ENCODE data around the gene DDIT4.

Gene DDIT4

GRCh38 chr10:72316748-72317435, 43.2 kb downstream of the DDIT4 start:
- H3K4me3 ChIP-seq (ENCODE audit: low read length), result no peak overlapping the region
- DNase-seq (ENCODE audit: low read depth), result no peak
- no peak for TF ChIP-seq CTCF (IDR thresholded peaks at IDR 0.05; ENCODE audit: insufficient read depth, low read depth, low read length, missing control alignments)

GRCh38 chr10:72318418-72319262, 44.9 kb downstream of the DDIT4 start:
- no peak for TF ChIP-seq CTCF (IDR thresholded peaks at IDR 0.05; ENCODE audit: insufficient read depth, low read depth, low read length, missing control alignments)
- no peak overlapping the region for H3K4me3 ChIP-seq (ENCODE audit: low read length)
- no peak for DNase-seq (ENCODE audit: low read depth)

GRCh38 chr10:72319416-72320254, 45.9 kb downstream of the DDIT4 start:
- TF ChIP-seq CTCF (IDR thresholded peaks at IDR 0.05; ENCODE audit: insufficient read depth, low read depth, low read length, missing control alignments), result peak; percentile 7
- DNase-seq (ENCODE audit: low read depth), result peak; percentile 98
- peak overlapping the region; percentile 21 for H3K4me3 ChIP-seq (ENCODE audit: low read length)

DNA sequence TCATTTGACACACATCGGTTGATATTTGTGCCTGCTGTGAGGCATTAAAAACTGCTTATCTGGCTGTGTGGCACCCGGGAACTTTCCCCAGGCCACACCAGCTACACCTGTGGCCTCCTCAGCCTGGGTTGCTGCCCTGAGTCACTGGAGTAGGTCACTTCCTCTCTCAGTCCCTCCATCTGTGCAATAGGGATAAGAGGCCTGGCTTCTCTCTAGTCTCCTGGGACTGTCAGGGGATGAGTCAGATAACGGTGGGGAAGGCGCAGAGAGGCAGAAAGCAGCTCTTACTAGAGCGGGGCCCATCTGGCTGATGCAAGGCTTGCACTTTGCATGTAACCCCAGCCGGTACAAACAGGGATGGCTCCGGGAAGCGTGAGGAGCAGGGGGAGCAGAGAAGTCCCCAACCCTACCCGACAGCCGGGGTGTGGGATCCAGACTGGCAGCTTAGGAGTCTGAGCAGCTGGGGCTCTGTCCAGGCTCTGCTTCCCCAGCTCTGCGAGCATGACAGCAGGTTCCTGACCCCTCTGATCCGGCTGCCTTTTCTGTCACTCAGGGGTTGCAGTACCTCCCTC, 47.0 kb downstream of the DDIT4 start:
- no peak for TF ChIP-seq CTCF (IDR thresholded peaks at IDR 0.05; ENCODE audit: insufficient read depth, low read depth, low read length, missing control alignments)
- DNase-seq (ENCODE audit: low read depth), result peak; percentile 98
- no peak overlapping the region for H3K4me3 ChIP-seq (ENCODE audit: low read length)

DNA sequence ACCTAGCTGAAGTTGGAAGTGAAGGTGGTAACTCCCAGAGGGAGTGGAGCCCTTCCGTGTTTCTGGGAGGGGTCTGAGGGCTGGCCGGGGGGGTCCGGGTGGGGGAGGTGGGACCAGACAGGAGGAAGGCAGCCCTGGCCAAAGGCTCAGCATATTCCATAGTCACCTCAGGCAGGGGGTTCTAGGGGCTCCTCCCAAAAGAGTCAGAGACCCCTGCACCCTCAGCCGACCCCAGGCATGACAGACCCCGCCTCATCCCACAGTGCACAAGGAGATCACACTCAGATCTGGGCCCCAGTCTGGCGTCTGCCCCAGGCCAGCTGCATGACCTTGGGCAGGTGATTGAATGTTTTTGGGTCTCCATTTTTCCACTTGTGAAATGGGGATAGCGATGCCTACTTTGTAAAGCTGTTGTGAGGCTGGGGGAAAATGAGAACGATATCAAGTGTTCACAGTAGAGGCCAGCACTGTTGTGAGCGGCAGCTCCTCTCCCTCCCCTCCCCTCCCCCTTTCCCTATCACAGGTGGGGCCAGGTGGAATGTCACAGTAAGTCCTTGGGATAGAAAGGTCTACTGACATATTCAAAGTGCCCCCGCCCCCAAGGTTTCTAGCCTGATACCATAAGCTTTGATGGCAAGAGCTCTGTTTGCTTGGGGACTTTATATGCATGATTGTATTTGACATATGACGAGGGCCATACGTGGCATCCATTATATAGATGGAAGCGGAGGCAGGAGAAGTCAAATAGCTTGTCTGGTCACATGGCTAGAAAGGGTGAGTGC, 47.7 kb downstream of the DDIT4 start:
- no peak overlapping the region for H3K4me3 ChIP-seq (ENCODE audit: low read length)
- no peak for TF ChIP-seq CTCF (IDR thresholded peaks at IDR 0.05; ENCODE audit: insufficient read depth, low read depth, low read length, missing control alignments)
- DNase-seq (ENCODE audit: low read depth), result no peak

DNA sequence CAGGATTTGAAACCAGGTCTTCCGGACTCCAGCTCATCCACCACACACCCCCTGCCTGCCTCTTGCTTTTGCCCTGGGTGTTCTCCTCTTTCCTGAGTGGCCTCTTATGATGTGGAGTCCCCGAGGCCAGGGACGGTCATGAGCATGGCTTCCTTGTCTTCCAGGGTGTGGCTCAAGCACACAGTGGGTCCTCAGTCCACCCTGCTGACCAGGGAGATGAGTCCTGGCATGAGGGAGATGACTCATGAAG, 48.2 kb downstream of the DDIT4 start:
- H3K4me3 ChIP-seq (ENCODE audit: low read length), result no peak overlapping the region
- DNase-seq (ENCODE audit: low read depth), result no peak
- TF ChIP-seq CTCF (IDR thresholded peaks at IDR 0.05; ENCODE audit: insufficient read depth, low read depth, low read length, missing control alignments), result no peak
